Loucy (cell line): ENCODE measurements around the gene GSTA1.

Experiments
- EZH2phosphoT487 ChIP-seq: fragments of 200-600 bp; IDR thresholded peaks from 2 replicates; pipeline ENCODE4 v1.6.1; 2018; ENCODE audit warnings: antibody characterized with exemption, mild to moderate bottlenecking, moderate library complexity, borderline replicate concordance
- TF ChIP-seq, protein P1 (sequence below): fragments of 200-600 bp; sonication (generic); conservative IDR thresholded peaks from 2 replicates; pipeline ENCODE4 v1.5.1; 2014; ENCODE audit warnings: mild to moderate bottlenecking, antibody characterized with exemption, low read length

DNA sequence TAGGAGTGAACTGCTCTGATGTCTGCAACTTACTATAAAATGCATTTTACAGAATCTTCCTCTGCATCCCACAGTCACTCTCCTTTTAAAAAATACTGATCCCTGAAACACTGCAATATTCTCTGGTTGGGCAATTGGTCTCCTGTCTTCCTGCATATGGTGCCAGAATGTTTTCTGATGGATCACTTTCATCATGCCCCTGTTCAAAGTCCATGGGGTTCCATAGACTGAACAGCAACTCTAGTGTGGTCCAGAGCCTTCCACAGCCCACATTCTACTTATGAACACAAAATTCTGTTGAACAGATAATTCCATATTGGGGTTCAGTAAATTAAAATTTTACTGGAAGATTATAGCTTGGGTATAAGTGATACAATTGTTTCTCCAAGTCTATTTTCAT lies 51.3 kb downstream of the GSTA1 start:
- TF ChIP-seq, protein P1, sequence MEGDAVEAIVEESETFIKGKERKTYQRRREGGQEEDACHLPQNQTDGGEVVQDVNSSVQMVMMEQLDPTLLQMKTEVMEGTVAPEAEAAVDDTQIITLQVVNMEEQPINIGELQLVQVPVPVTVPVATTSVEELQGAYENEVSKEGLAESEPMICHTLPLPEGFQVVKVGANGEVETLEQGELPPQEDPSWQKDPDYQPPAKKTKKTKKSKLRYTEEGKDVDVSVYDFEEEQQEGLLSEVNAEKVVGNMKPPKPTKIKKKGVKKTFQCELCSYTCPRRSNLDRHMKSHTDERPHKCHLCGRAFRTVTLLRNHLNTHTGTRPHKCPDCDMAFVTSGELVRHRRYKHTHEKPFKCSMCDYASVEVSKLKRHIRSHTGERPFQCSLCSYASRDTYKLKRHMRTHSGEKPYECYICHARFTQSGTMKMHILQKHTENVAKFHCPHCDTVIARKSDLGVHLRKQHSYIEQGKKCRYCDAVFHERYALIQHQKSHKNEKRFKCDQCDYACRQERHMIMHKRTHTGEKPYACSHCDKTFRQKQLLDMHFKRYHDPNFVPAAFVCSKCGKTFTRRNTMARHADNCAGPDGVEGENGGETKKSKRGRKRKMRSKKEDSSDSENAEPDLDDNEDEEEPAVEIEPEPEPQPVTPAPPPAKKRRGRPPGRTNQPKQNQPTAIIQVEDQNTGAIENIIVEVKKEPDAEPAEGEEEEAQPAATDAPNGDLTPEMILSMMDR, result no peak
- TF ChIP-seq EZH2phosphoT487, result no peak
